H1 (cell line): ENCODE results near the gene EXOC1L. TPM values are rescaled to one million over a fixed set of nuclear protein-coding genes. Genes with fewer than 3 reads are reported as not detected.

Source experiments
- CTCF ChIA-PET: fragments of 300-600 bp; sonication (Branson Sonifier 250); formaldehyde crosslinking; loops from one replicate; lab custom pipeline; 2021; ENCODE audit not compliant: partially characterized antibody; lab: Charles Lee
- POLR2A ChIA-PET: fragments of 300-600 bp; sonication (Branson Sonifier 250); formaldehyde crosslinking; loops from one replicate; lab custom pipeline; 2021; ENCODE audit warnings: inconsistent platforms; ENCODE audit not compliant: partially characterized antibody; lab: Charles Lee
- DNase-seq, 2 experiments: peaks; one replicate each; pipeline versions ENCODE4 v3.0.0 to v3.0.0-alpha.2; 2010 to 2022; ENCODE audit warnings: low spot score in 2 of 2, low read depth in 1 of 2, mixed read lengths in 1 of 2
- FAIRE-seq: peaks from 2 replicates; lab custom pipeline; 2011; peaks lifted over from hg19 to GRCh38; lab: Jason Lieb, UNC
- H2AFZ ChIP-seq: 2 replicates; pipeline ENCODE4 v1.8.1; 2012; ENCODE audit warnings: low read length, inconsistent platforms
- H2AK5ac ChIP-seq: 2 replicates; pipeline ENCODE4 v1.6.1; 2013; ENCODE audit warnings: low read depth, low read length
- H2BK120ac ChIP-seq: replicated peaks from 2 replicates; pipeline ENCODE3; 2013; ENCODE audit warnings: low read depth, low read length, inconsistent platforms
- H2BK12ac ChIP-seq: 2 replicates; pipeline ENCODE4 v1.6.1; 2013; ENCODE audit warnings: low read depth, low read length
- H2BK15ac ChIP-seq: 2 replicates; pipeline ENCODE4 v1.6.1; 2013; ENCODE audit warnings: low read length
- H2BK20ac ChIP-seq: 2 replicates; pipeline ENCODE4 v1.6.1; 2013; ENCODE audit warnings: low read length
- H2BK5ac ChIP-seq: 2 replicates; pipeline ENCODE4 v1.6.1; 2013; ENCODE audit warnings: low read depth, low read length
- H3K14ac ChIP-seq: 2 replicates; pipeline ENCODE4 v1.6.1; 2013; ENCODE audit warnings: inconsistent platforms; ENCODE audit not compliant: insufficient read length
- H3K18ac ChIP-seq: 2 replicates; pipeline ENCODE4 v1.6.1; 2013; ENCODE audit warnings: low read length; ENCODE audit errors: extremely low read depth
- H3K23ac ChIP-seq: 2 replicates; pipeline ENCODE4 v1.6.1; 2013; ENCODE audit warnings: inconsistent platforms; ENCODE audit not compliant: insufficient read length
- H3K23me2 ChIP-seq: 2 replicates; pipeline ENCODE4 v1.6.1; 2013; ENCODE audit warnings: low read depth, low read length
- H3K27ac ChIP-seq: 2 replicates; pipeline ENCODE4 v1.6.1; 2011; ENCODE audit warnings: low read depth, low read length, inconsistent platforms
- H3K27me3 ChIP-seq, 4 experiments: replicated peaks in 1 of 4; 1 replicate in 1 of 4; 2 replicates in 3 of 4; pipeline versions ENCODE4 v1.6.1 to v1.8.1; 2011 to 2013; ENCODE audit warnings: low read length in 3 of 4, mild to moderate bottlenecking in 3 of 4, inconsistent platforms in 2 of 4, mixed read lengths in 2 of 4, moderate library complexity in 1 of 4; ENCODE audit not compliant: control insufficient read depth in 3 of 4, insufficient read depth in 3 of 4; ENCODE audit errors: extremely low read depth in 1 of 4
- H3K36me3 ChIP-seq, 4 experiments: 2 replicates each; pipeline versions ENCODE4 v1.6.1 to v1.8.1; 2011 to 2013; ENCODE audit warnings: mild to moderate bottlenecking in 4 of 4, low read length in 3 of 4, moderate library complexity in 2 of 4, control low read depth in 1 of 4, inconsistent platforms in 1 of 4; ENCODE audit not compliant: insufficient read depth in 4 of 4, control insufficient read depth in 2 of 4
- H3K4ac ChIP-seq: replicated peaks from 2 replicates; pipeline ENCODE3; 2013; ENCODE audit warnings: low read length, low read depth, mixed read lengths, inconsistent platforms; ENCODE audit not compliant: insufficient read length
- H3K4me1 ChIP-seq, 4 experiments: replicated peaks in 1 of 4; 1 replicate in 1 of 4; 2 replicates in 3 of 4; pipeline versions ENCODE4 v1.6.1 to v1.8.1; 2011 to 2013; ENCODE audit warnings: low read length in 3 of 4, inconsistent platforms in 2 of 4, mixed read lengths in 1 of 4; ENCODE audit not compliant: insufficient read depth in 4 of 4, control insufficient read depth in 3 of 4
- H3K4me2 ChIP-seq, 2 experiments: 2 replicates each; pipeline versions ENCODE4 v1.6.1 to v1.8.1; 2011 to 2013; ENCODE audit warnings: low read depth in 2 of 2, low read length in 2 of 2, control low read depth in 1 of 2, inconsistent platforms in 1 of 2, mild to moderate bottlenecking in 1 of 2; ENCODE audit not compliant: insufficient read depth in 1 of 2
- H3K4me3 ChIP-seq, 4 experiments: fragments of 200-600, 300-600 bp in 1 of 4; sonication (generic), shearing (Covaris generic), sonication (Bioruptor Twin) in 1 of 4; 2 replicates each; pipeline versions ENCODE4 v1.5.1 to v1.8.1; 2011 to 2016; ENCODE audit warnings: low read length in 4 of 4, low read depth in 3 of 4, control low read depth in 2 of 4, inconsistent platforms in 2 of 4, mild to moderate bottlenecking in 2 of 4, mixed read lengths in 1 of 4, moderate library complexity in 1 of 4; ENCODE audit not compliant: insufficient read depth in 2 of 4; ENCODE audit errors: extremely low read depth in 1 of 4
- H3K56ac ChIP-seq: replicated peaks from 2 replicates; pipeline ENCODE3; 2013; ENCODE audit warnings: low read depth, mild to moderate bottlenecking, mixed read lengths, low read length, inconsistent platforms; ENCODE audit not compliant: insufficient read length
- H3K79me1 ChIP-seq: 2 replicates; pipeline ENCODE4 v1.6.1; 2013; ENCODE audit warnings: low read depth, low read length, control low read depth
- H3K79me2 ChIP-seq, 2 experiments: 2 replicates each; pipeline versions ENCODE4 v1.6.1 to v1.8.1; 2012 to 2013; ENCODE audit warnings: low read length in 2 of 2, mild to moderate bottlenecking in 2 of 2, inconsistent platforms in 1 of 2; ENCODE audit not compliant: insufficient read depth in 2 of 2, control insufficient read depth in 1 of 2
- H3K9ac ChIP-seq, 4 experiments: replicated peaks in 1 of 4; 1 replicate in 1 of 4; 2 replicates in 3 of 4; pipeline versions ENCODE4 v1.6.1 to v1.8.1; 2011 to 2013; ENCODE audit warnings: low read depth in 3 of 4, low read length in 3 of 4, control low read depth in 2 of 4, mild to moderate bottlenecking in 2 of 4, moderate library complexity in 2 of 4, inconsistent platforms in 1 of 4; ENCODE audit errors: extremely low read depth in 1 of 4
- H3K9me3 ChIP-seq, 2 experiments: 2 replicates each; pipeline versions ENCODE4 v1.6.1 to v1.8.1; 2012 to 2013; ENCODE audit warnings: mild to moderate bottlenecking in 2 of 2, moderate library complexity in 2 of 2, control low read depth in 1 of 2, inconsistent platforms in 1 of 2, low read depth in 1 of 2, low read length in 1 of 2, mixed read lengths in 1 of 2; ENCODE audit not compliant: insufficient read depth in 2 of 2
- H4K20me1 ChIP-seq, 2 experiments: replicated peaks in 1 of 2; 2 replicates each; pipeline versions ENCODE3 to v1.8.1; 2011 to 2013; ENCODE audit warnings: inconsistent platforms in 2 of 2, low read length in 2 of 2, mild to moderate bottlenecking in 1 of 2; ENCODE audit not compliant: insufficient read depth in 2 of 2, control insufficient read depth in 1 of 2
- H4K5ac ChIP-seq: 2 replicates; pipeline ENCODE4 v1.6.1; 2013; ENCODE audit warnings: low read length, low read depth, mixed read lengths, inconsistent platforms; ENCODE audit not compliant: insufficient read length
- H4K8ac ChIP-seq: 2 replicates; pipeline ENCODE4 v1.8.0; 2013; ENCODE audit warnings: mild to moderate bottlenecking, moderate library complexity, low read length, inconsistent platforms; ENCODE audit not compliant: insufficient read depth; ENCODE audit errors: extremely low read depth
- H4K91ac ChIP-seq: replicated peaks from 2 replicates; pipeline ENCODE3; 2013; ENCODE audit warnings: low read length, mixed read lengths, inconsistent platforms; ENCODE audit not compliant: insufficient read length
- BACH1 ChIP-seq: IDR thresholded peaks from 2 replicates; pipeline ENCODE4 v1.6.1; 2012; ENCODE audit warnings: low read length, improper control_type of control experiment
- FOSL1 ChIP-seq: IDR thresholded peaks from 2 replicates; pipeline ENCODE4 v1.6.1; 2011; ENCODE audit warnings: mild to moderate bottlenecking, low read depth, low read length, moderate library complexity; ENCODE audit not compliant: insufficient read depth
- HDAC2 ChIP-seq, 2 experiments: fragments of 300-600 bp in 1 of 2; sonication (generic) in 1 of 2; IDR thresholded peaks; 2 replicates each; pipeline ENCODE4 v1.6.1; 2011 to 2012; ENCODE audit warnings: low read depth in 2 of 2, low read length in 2 of 2, mild to moderate bottlenecking in 2 of 2, moderate library complexity in 2 of 2, borderline replicate concordance in 1 of 2, inconsistent platforms in 1 of 2
- KDM1A ChIP-seq: fragments of 200-600, 300-600 bp; sonication (generic); IDR thresholded peaks from 2 replicates; pipeline ENCODE4 v1.7.1; 2016; ENCODE audit warnings: mild to moderate bottlenecking, low read length, borderline replicate concordance
- NANOG ChIP-seq: IDR thresholded peaks from 2 replicates; pipeline ENCODE4 v1.6.1; 2011; ENCODE audit warnings: low read length, low read depth, mild to moderate bottlenecking, inconsistent platforms; ENCODE audit not compliant: insufficient read depth, poor library complexity, severe bottlenecking
- TAF7 ChIP-seq: optimal IDR thresholded peaks from 2 replicates; pipeline ENCODE3; 2011; ENCODE audit warnings: low read depth, mild to moderate bottlenecking, inconsistent platforms, low read length, moderate library complexity, borderline replicate concordance
- TCF12 ChIP-seq: IDR thresholded peaks from 2 replicates; pipeline ENCODE4 v1.6.1; 2011; ENCODE audit warnings: low read depth, mild to moderate bottlenecking, low read length
- WGBS, 2 experiments: shearing (Covaris generic) in 1 of 2; methylation state at CpG; one replicate each; pipeline versions ENCODE4 v1.1.6 to v1.1.7; 2013 to 2015; ENCODE audit warnings: low lambda C conversion rate in 2 of 2, mixed read lengths in 2 of 2, inconsistent platforms in 1 of 2, low coverage in 1 of 2, missing lambda C conversion rate in 1 of 2; ENCODE audit not compliant: insufficient replicate concordance in 2 of 2, insufficient coverage in 1 of 2, insufficient read length in 1 of 2; ENCODE audit errors: extremely low coverage in 1 of 2, missing lambda C conversion rate in 1 of 2; 5-methylcytosine and 5-hydroxymethylcytosine counted together
- polyA plus RNA-seq, 7 experiments: library from polyadenylated mRNA; depleted of rRNA in 3 of 7; stranded (reverse) in 5 of 7; unstranded in 2 of 7; fragments of >200 nt in 5 of 7; fragments of 200-250 nt in 2 of 7; gene quantifications; 1 replicate in 5 of 7; 2 replicates in 1 of 7; 4 replicates in 1 of 7; pipeline versions ENCODE4 v1.2.1 to v1.2.3, GENCODE V29; 2011 to 2013; ENCODE audit warnings: missing spikeins in 2 of 7, mixed read lengths in 2 of 7
- total RNA-seq: library from RNA; stranded (reverse); fragmentation: NEBNext Ultra II Directional; extraction: Animal tissue kit (Norgen Biotek cat#: 25700); gene quantifications from 2 replicates; pipeline ENCODE4 v1.2.1, GENCODE V29; 2021
- TF ChIP-seq, protein P1 (sequence below): IDR thresholded peaks from 2 replicates; pipeline ENCODE4 v1.6.1; 2012; ENCODE audit warnings: low read length, inconsistent platforms
- TF ChIP-seq, protein P2 (sequence below), 3 experiments: IDR thresholded peaks; 1 replicate in 2 of 3; 2 replicates in 1 of 3; pipeline versions ENCODE4 v1.5.1 to v1.6.1; 2011; ENCODE audit warnings: low read length in 3 of 3, mild to moderate bottlenecking in 3 of 3, inconsistent platforms in 2 of 3, low read depth in 1 of 3, moderate library complexity in 1 of 3; ENCODE audit not compliant: insufficient read depth in 1 of 3; ENCODE audit errors: control extremely low read depth in 1 of 3

Gene EXOC1L
- total and polyA plus RNA-seq, 2 of the 8 experiments (the other 6 are each of a cell fraction or from before 2014, with no cell fraction given), result 0.08 TPM; not detected in 1

DNA sequence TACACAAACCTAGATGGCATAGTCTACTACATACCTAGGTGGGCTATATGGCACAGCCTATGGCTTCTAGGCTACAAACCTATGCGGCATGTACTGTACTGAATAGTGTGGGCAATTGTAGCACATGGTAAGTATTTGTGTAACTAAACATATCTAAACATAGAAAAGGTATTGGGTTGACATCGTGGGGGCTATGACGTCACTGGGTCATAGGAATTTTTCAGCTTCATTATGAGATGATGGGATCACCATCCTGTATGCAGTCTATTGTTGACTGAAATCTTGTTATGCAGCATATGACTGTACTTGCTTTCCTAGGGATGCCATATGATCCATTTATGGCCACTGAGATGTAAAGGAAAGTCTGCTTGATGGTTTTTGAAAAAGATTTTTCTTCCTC, 1.9 kb upstream of the EXOC1L start:
- no peak overlapping the region for H3K4me2 ChIP-seq
- H3K23ac ChIP-seq, result no peak overlapping the region
- no peak overlapping the region for H2BK120ac ChIP-seq
- no peak overlapping the region for H2BK20ac ChIP-seq
- DNase-seq (no peak), FAIRE-seq (no peak)
- H3K9ac ChIP-seq, result no peak overlapping the region
- H2AK5ac ChIP-seq, result no peak overlapping the region
- H3K27ac ChIP-seq, result no peak overlapping the region
- ChIA-PET POLR2A (no interaction called here), CTCF (interaction anchor here (0.7 to 1.9 kb wide), 4 partner anchors 9 to 390 kb away, joined by 3 to 6 read pairs (median 4); no protein-coding TSS in a partner anchor)
- H2AFZ ChIP-seq, result no peak overlapping the region
- H3K56ac ChIP-seq, result no peak overlapping the region
- H3K9me3 ChIP-seq, result no peaks in the 10 kb centered on the region
- H3K18ac ChIP-seq, result no peak overlapping the region
- no peaks in the 10 kb centered on the region for H4K20me1 ChIP-seq
- H3K79me2 ChIP-seq, result no peaks in the 10 kb centered on the region
- no peak overlapping the region for H3K14ac ChIP-seq
- H3K4me1 ChIP-seq, result peaks cover 0 to 3% (median 1%) of the 10 kb centered on the region in 4 experiments; a peak in 2 of 7 replicates
- no peak overlapping the region for H2BK5ac ChIP-seq
- no peak overlapping the region for H2BK12ac ChIP-seq
- H3K4me3 ChIP-seq, result no peak overlapping the region
- H4K91ac ChIP-seq, result no peak overlapping the region
- H3K23me2 ChIP-seq, result 0 out of 2 replicates have a peak, but pooled peaks cover 4% of the 10 kb centered on the region
- no peaks in the 10 kb centered on the region for H3K36me3 ChIP-seq
- H3K27me3 ChIP-seq, result no peaks in the 10 kb centered on the region; a peak in 2 of 7 replicates
- H2BK15ac ChIP-seq, result no peak overlapping the region
- no peak overlapping the region for H4K8ac ChIP-seq
- no peak overlapping the region for H4K5ac ChIP-seq
- no peaks in the 10 kb centered on the region for H3K79me1 ChIP-seq
- 87% methylated on average over 3 of the region's 3 CpGs; no CpG with 5 or more reads in 1 of the 2 experiments for WGBS, 2 experiments
- no peak overlapping the region for H3K4ac ChIP-seq
- TF ChIP-seq HDAC2 (IDR thresholded peaks at IDR 0.05; ENCODE audit: borderline replicate concordance in 1 of 2, low read depth in 2 of 2, low read length in 2 of 2) (no peak), KDM1A (no peak), NANOG (no peak), BACH1 (no peak), TAF7 (no peak), FOSL1 (no peak), TCF12 (no peak)
- TF ChIP-seq, protein P1, sequence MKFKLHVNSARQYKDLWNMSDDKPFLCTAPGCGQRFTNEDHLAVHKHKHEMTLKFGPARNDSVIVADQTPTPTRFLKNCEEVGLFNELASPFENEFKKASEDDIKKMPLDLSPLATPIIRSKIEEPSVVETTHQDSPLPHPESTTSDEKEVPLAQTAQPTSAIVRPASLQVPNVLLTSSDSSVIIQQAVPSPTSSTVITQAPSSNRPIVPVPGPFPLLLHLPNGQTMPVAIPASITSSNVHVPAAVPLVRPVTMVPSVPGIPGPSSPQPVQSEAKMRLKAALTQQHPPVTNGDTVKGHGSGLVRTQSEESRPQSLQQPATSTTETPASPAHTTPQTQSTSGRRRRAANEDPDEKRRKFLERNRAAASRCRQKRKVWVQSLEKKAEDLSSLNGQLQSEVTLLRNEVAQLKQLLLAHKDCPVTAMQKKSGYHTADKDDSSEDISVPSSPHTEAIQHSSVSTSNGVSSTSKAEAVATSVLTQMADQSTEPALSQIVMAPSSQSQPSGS, result no peak
- TF ChIP-seq, protein P2, sequence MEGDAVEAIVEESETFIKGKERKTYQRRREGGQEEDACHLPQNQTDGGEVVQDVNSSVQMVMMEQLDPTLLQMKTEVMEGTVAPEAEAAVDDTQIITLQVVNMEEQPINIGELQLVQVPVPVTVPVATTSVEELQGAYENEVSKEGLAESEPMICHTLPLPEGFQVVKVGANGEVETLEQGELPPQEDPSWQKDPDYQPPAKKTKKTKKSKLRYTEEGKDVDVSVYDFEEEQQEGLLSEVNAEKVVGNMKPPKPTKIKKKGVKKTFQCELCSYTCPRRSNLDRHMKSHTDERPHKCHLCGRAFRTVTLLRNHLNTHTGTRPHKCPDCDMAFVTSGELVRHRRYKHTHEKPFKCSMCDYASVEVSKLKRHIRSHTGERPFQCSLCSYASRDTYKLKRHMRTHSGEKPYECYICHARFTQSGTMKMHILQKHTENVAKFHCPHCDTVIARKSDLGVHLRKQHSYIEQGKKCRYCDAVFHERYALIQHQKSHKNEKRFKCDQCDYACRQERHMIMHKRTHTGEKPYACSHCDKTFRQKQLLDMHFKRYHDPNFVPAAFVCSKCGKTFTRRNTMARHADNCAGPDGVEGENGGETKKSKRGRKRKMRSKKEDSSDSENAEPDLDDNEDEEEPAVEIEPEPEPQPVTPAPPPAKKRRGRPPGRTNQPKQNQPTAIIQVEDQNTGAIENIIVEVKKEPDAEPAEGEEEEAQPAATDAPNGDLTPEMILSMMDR (IDR thresholded peaks at IDR 0.05; ENCODE audit: control extremely low read depth in 1 of 3, insufficient read depth in 1 of 3, low read depth in 1 of 3, low read length in 3 of 3), result no peak
